ENCODE results near the gene CCDC107. TPM values are rescaled to one million over a fixed set of nuclear protein-coding genes. Genes with fewer than 3 reads are reported as not detected.
A peak's percentile ranks its signal among the peaks of the same experiment; 100 is the strongest.

CCDC107 gene
- total RNA-seq, 1 experiment from 2014 or later: 12.5 TPM

DNA sequence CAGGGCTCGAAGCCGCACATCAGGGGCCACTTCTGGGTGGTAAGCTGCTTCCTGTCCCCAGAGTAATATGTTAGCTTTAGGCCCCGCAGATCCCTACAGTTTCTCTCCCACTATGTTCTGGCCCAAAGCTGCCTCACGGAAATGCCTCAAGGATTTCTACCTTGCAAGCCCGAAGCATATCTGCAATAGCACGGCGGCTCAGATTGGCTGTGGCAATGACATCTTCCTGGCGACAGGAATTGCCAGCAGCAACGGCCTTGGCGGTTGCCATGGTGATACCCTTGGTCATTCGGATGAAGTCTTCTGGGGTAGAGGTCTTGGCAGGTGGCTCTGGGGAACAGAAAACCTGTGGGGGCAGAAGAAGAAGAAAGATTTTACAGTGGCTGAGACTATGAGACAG, 41.9 kb downstream of the CCDC107 start:
- H3K27ac Mint-ChIP-seq (ENCODE audit: low read depth, unreplicated experiment): no peak overlapping the region
- ChIA-PET CTCF (interaction anchor here (1.9 kb wide), 1 partner anchor 17 kb away, joined by 6 read pairs; no protein-coding TSS in a partner anchor), POLR2A (interaction anchor here (1.3 to 1.5 kb wide), 2 partner anchors 8 to 22 kb away, joined by 3 to 5 read pairs; no protein-coding TSS in a partner anchor)
- no peak overlapping the region for H3K4me3 Mint-ChIP-seq (ENCODE audit: unreplicated experiment)
- DNase-seq (ENCODE audit: unreplicated experiment): no peak
- no peaks in the 10 kb centered on the region for H3K4me1 Mint-ChIP-seq (ENCODE audit: insufficient read depth, unreplicated experiment)
- H3K9me3 Mint-ChIP-seq (ENCODE audit: unreplicated experiment): no peaks in the 10 kb centered on the region
- TF ChIP-seq, protein P1, sequence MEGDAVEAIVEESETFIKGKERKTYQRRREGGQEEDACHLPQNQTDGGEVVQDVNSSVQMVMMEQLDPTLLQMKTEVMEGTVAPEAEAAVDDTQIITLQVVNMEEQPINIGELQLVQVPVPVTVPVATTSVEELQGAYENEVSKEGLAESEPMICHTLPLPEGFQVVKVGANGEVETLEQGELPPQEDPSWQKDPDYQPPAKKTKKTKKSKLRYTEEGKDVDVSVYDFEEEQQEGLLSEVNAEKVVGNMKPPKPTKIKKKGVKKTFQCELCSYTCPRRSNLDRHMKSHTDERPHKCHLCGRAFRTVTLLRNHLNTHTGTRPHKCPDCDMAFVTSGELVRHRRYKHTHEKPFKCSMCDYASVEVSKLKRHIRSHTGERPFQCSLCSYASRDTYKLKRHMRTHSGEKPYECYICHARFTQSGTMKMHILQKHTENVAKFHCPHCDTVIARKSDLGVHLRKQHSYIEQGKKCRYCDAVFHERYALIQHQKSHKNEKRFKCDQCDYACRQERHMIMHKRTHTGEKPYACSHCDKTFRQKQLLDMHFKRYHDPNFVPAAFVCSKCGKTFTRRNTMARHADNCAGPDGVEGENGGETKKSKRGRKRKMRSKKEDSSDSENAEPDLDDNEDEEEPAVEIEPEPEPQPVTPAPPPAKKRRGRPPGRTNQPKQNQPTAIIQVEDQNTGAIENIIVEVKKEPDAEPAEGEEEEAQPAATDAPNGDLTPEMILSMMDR (IDR thresholded peaks at IDR 0.05; ENCODE audit: unreplicated experiment): no peak
- no peaks in the 10 kb centered on the region for H3K27me3 Mint-ChIP-seq (ENCODE audit: insufficient read depth, unreplicated experiment)
- no TSS peak for BruUV-seq (replicated peaks)
- peaks cover 24% of the 10 kb centered on the region for H3K36me3 Mint-ChIP-seq (ENCODE audit: insufficient read depth, unreplicated experiment)
- intact Hi-C loops (cut with micrococcal nuclease): no loop called here

DNA sequence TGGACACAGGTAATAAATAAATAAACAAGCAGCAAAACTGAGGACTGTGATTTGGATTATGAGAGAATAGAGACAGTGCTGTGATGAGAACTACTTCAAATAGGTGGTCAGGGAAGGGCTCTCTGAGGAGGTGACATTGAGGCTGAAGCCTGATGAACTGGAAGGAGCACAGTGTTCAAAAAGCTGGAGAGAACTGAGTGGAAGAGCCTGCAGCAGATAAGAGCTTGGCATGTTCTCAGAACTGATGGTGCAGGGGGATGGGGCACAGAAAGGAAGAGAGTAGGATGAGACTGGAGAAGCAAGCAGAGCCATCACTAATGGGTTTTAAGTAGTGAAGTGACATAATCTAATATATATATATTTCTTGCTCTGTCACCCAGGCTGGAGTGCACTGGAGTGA, 42.9 kb downstream of the CCDC107 start:
- BruUV-seq (replicated peaks): no TSS peak
- H3K36me3 Mint-ChIP-seq (ENCODE audit: insufficient read depth, unreplicated experiment): peaks cover 33% of the 10 kb centered on the region
- TF ChIP-seq, protein P1 (IDR thresholded peaks at IDR 0.05; ENCODE audit: unreplicated experiment): no peak
- H3K4me1 Mint-ChIP-seq (ENCODE audit: insufficient read depth, unreplicated experiment): no peaks in the 10 kb centered on the region
- H3K4me3 Mint-ChIP-seq (ENCODE audit: unreplicated experiment): no peak overlapping the region
- H3K27ac Mint-ChIP-seq (ENCODE audit: low read depth, unreplicated experiment): no peak overlapping the region
- ChIA-PET POLR2A (interaction anchor here (1.1 to 1.5 kb wide), 3 partner anchors 9 to 35 kb away, joined by 3 to 5 read pairs (median 3); no protein-coding TSS in a partner anchor), CTCF (interaction anchor here (0.6 to 1.9 kb wide), 4 partner anchors 16 to 54 kb away, joined by 3 to 6 read pairs (median 4); no protein-coding TSS in a partner anchor)
- intact Hi-C loops (cut with micrococcal nuclease): no loop called here
- H3K27me3 Mint-ChIP-seq (ENCODE audit: insufficient read depth, unreplicated experiment): no peaks in the 10 kb centered on the region
- DNase-seq (ENCODE audit: unreplicated experiment): no peak
- H3K9me3 Mint-ChIP-seq (ENCODE audit: unreplicated experiment): no peaks in the 10 kb centered on the region

DNA sequence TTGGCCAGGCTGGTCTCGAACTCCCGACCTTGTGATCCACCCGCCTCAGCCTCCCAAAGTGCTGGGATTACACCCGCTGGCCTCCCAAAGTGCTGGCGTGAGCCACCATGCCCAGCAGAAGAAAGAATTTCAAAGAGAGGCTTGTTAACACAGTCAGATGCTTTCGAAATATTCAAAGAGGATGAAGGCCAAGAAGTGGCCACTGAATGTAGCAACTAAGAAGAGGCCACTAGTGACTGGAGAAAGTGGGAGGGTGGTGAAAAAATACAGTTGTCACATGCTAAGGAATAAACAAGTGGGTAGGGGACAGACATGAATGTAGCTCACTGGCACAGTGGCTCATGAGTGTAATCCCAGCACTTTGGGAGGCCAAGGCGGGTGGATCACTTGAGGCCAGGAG, 44.6 kb downstream of the CCDC107 start:
- no peak overlapping the region for H3K27ac Mint-ChIP-seq (ENCODE audit: low read depth, unreplicated experiment)

DNA sequence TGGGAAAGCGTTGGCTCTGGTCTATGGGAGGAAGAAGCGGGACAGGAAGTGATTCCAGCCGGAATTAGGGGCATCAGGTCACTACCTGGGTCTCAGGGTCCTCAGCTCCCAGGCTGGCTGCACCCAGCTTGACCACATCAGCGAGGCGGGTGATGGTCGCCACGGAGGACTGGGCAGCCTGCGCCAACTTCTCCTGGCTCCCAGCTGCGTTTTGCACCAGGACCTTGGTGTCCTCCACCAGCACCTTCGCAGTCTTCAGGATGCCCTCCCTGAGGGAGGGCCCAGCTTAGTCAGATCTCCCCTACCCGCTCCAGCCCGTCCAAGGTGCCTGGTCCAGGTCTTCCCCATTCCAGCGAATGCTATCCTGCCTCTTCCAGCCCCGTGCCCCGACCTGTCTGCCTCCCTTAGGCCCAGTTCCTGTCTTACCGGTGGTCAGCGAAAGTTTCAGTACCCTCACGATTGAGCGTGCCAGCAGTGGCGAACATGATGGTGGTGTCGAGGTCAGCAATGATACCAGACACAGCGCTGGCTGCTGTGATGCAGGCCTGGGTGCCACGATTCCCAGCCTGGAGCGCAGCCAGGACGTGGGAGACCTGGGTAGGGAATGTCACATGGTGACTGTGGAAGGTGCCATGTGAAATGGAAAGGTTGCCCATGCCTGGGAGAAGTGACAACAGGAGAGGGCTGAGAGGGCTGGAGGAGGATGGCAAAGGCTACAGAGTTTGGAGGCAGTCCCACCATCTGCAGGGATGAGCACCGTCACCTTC, 46.0 kb downstream of the CCDC107 start:
- BruUV-seq (replicated peaks): TSS peak; percentile 39
- Mint-ChIP-seq H3K9me3 (ENCODE audit: unreplicated experiment) (no peaks in the 10 kb centered on the region), H3K4me1 (ENCODE audit: insufficient read depth, unreplicated experiment) (no peaks in the 10 kb centered on the region), H3K27ac (ENCODE audit: low read depth, unreplicated experiment) (no peak overlapping the region), H3K4me3 (ENCODE audit: unreplicated experiment) (no peak overlapping the region), H3K36me3 (ENCODE audit: insufficient read depth, unreplicated experiment) (peaks cover 41% of the 10 kb centered on the region), H3K27me3 (ENCODE audit: insufficient read depth, unreplicated experiment) (no peaks in the 10 kb centered on the region)
- ChIA-PET POLR2A (interaction anchor here (0.6 to 1.2 kb wide), 2 partner anchors 13 to 31 kb away, joined by 3 read pairs; no protein-coding TSS in a partner anchor), CTCF (interaction anchor here (0.5 to 12.5 kb wide), 2 partner anchors 10 to 121 kb away, joined by 3 to 155 read pairs; no protein-coding TSS in a partner anchor)
- TF ChIP-seq, protein P1 (IDR thresholded peaks at IDR 0.05; ENCODE audit: unreplicated experiment): no peak
- intact Hi-C loops (cut with micrococcal nuclease): no loop called here
- no peak for DNase-seq (ENCODE audit: unreplicated experiment)

More for the DNA sequence above, 44.6 kb downstream of the CCDC107 start:
- Mint-ChIP-seq H3K4me3 (ENCODE audit: unreplicated experiment) (no peak overlapping the region), H3K36me3 (ENCODE audit: insufficient read depth, unreplicated experiment) (peaks cover 32% of the 10 kb centered on the region), H3K9me3 (ENCODE audit: unreplicated experiment) (no peaks in the 10 kb centered on the region), H3K27me3 (ENCODE audit: insufficient read depth, unreplicated experiment) (no peaks in the 10 kb centered on the region), H3K4me1 (ENCODE audit: insufficient read depth, unreplicated experiment) (no peaks in the 10 kb centered on the region)
- POLR2A ChIA-PET: no interaction called here
- no TSS peak for BruUV-seq (replicated peaks)
- CTCF ChIA-PET: interaction anchor here (0.7 kb wide), 1 partner anchor 27 kb away, joined by 3 read pairs; no protein-coding TSS in a partner anchor
- intact Hi-C loops (cut with micrococcal nuclease): no loop called here
- DNase-seq (ENCODE audit: unreplicated experiment): no peak
- TF ChIP-seq, protein P1 (IDR thresholded peaks at IDR 0.05; ENCODE audit: unreplicated experiment): no peak

Data from MCF 10A (cell line).